Subcutaneous adipose tissue (tissue), 4 donors: ENCODE data around the gene VIPAS39. TPM values are rescaled to one million over a fixed set of nuclear protein-coding genes. Genes with fewer than 3 reads are reported as not detected.

Source experiments
- total RNA-seq, 4 donors: library from RNA; depleted of rRNA; stranded (reverse); fragments of >200 nt; gene quantifications; one replicate each; pipeline ENCODE4 v1.1.0, GENCODE V29; 2016
- TF ChIP-seq, protein P1 (sequence below): fragments of 450-650 bp; IDR thresholded peaks from one replicate; pipeline ENCODE4 v1.5.1; 2016; ENCODE audit warnings: low read depth, mild to moderate bottlenecking, control low read depth, antibody characterized with exemption, moderate library complexity

Gene VIPAS39
- 10 to 100 TPM; 18.1 to 27.1 (median 24.3) TPM for total RNA-seq

DNA sequence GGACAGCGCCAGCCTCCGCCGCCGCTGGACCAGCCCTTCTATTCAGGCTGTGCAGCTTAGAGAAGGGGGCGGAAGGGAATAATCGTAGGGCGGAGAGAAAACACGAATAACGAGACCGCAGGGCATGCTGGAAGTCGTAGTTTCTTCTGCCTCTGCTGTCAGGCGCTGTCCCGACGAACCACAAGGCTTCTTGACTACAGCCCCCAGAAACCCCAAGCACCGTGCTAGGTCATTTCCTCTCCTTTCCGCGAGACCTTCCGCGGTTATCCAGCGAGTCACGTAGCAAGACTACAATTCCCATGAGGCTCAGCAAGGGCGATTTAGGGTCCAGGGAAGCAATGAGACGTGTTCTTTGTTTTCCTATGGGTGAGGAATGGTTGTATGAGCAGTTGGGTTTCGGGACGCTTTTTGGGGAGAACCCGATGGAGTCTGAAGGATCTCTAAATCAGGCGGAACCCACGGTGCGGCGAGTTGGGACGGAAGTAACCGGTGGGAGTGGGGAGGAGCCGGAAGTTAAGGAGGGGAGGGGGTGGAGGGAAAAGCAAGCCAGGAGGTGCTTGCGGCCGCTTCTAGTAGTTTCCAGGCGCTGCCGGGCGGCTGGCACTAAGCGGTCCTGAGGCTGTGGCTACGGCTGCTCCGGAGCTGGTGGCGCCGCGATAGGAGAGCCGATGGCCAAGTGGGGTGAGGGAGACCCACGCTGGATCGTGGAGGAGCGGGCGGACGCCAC, at the start of gene VIPAS39, which contains the start of gene AHSA1:
TSS of gene VIPAS39 (minus strand) at position 80 of the 727 bp plus-strand sequence. CDS start 3,499 bp downstream, outside the sequence.
TSS of gene AHSA1 (plus strand) at position 572 of the 727 bp plus-strand sequence. CDS start at position 669, 97 bp downstream.
- TF ChIP-seq, protein P1, sequence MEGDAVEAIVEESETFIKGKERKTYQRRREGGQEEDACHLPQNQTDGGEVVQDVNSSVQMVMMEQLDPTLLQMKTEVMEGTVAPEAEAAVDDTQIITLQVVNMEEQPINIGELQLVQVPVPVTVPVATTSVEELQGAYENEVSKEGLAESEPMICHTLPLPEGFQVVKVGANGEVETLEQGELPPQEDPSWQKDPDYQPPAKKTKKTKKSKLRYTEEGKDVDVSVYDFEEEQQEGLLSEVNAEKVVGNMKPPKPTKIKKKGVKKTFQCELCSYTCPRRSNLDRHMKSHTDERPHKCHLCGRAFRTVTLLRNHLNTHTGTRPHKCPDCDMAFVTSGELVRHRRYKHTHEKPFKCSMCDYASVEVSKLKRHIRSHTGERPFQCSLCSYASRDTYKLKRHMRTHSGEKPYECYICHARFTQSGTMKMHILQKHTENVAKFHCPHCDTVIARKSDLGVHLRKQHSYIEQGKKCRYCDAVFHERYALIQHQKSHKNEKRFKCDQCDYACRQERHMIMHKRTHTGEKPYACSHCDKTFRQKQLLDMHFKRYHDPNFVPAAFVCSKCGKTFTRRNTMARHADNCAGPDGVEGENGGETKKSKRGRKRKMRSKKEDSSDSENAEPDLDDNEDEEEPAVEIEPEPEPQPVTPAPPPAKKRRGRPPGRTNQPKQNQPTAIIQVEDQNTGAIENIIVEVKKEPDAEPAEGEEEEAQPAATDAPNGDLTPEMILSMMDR = no peak

DNA sequence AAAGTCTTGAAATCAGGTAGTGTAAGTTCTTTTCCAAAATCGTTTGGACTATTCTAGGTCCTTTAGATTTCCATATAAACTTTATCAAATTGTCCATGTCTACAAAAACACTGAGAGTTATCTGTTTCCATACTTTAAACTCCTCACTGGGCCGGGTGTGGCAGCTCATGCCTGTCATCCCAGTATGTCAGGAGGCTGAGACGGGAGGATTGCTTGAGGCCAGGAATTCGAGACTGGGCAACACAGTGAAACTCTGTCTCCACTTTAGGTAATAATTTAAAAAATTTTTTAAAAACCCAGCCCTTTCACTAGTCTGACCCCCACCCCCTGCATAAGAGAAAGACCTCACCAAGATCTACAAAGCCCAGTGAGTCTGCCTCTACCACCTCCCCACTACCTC, 47.6 kb upstream of the VIPAS39 start:
- TF ChIP-seq, protein P1 = no peak

DNA sequence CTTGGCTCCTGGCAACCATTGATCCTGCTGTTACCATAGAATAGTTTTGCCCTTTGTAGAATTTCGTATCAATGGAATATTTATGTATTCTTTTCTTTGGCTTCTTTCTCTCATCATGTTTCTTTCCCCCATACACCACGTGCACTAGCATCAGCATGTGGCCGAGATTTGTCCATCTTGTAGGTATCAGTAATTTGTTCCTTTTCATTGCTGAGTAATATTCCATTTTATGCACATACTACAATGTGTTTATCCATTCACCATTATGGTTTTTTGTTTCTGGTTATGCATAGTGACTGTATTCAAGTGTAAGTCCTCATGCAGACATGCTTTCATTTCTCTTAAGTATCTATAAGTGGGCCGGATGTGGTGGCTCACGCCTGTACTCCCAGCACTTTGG, 45.7 kb upstream of the VIPAS39 start:
- TF ChIP-seq, protein P1 = no peak

DNA sequence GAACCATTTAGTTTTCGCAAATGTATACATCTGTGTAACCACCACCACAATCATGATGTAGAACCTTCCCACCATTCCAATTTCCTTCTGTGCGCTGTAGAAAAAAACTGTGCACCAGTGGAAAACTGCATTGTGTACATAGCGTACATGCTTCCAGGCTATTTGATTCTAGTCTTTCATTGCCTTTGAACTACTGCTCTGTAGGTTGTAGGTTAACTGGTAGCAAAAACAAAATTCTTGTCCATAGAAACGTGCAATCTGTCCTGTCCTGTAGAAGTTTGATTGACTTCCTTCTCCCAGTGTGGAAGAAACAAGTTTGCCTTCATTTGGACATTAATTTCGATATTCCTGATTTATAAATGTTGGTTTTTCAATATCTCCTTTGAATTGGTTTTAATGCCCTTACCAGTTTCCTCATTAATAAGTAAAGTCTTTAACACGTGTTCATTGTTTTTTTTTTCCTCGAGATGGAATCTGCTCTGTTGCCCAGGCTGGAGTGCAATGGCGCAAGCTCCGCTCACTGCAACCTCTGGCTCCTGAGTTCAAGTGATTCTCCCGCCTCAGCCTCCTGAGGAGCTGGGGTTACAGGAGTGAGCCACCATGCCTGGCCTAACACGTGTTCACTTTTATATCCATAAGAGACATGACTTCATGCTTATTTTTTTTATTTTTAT, 44.8 kb upstream of the VIPAS39 start:
- TF ChIP-seq, protein P1 = no peak

DNA sequence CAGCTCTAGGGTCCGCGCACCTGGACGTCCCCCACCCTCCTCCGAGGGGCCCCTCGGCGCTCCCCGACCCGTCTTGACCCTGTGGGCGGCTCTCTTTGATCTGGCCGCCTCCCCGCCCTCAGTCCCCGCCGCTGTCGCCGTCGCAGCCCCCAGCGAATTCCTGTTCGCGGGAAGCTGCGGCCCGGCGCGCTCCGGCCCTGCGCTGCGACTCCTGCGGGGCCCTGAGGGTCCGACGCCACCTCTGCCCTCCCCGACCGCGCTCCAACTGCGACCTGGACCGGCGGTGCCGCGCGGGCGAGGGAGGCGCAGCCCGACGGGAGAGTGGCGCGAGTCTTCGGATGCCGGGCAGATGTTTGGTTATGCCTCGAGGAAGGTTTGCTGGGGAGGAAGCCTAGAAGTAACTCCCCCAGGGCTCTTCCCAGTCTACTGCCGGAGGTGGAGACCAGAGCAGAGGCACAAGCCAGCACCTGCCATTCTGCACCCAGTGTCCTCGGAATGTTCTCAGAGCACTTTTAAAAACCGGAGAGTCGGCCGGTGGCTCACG, 41.7 kb upstream of the VIPAS39 start:
- TF ChIP-seq, protein P1 = no peak

DNA sequence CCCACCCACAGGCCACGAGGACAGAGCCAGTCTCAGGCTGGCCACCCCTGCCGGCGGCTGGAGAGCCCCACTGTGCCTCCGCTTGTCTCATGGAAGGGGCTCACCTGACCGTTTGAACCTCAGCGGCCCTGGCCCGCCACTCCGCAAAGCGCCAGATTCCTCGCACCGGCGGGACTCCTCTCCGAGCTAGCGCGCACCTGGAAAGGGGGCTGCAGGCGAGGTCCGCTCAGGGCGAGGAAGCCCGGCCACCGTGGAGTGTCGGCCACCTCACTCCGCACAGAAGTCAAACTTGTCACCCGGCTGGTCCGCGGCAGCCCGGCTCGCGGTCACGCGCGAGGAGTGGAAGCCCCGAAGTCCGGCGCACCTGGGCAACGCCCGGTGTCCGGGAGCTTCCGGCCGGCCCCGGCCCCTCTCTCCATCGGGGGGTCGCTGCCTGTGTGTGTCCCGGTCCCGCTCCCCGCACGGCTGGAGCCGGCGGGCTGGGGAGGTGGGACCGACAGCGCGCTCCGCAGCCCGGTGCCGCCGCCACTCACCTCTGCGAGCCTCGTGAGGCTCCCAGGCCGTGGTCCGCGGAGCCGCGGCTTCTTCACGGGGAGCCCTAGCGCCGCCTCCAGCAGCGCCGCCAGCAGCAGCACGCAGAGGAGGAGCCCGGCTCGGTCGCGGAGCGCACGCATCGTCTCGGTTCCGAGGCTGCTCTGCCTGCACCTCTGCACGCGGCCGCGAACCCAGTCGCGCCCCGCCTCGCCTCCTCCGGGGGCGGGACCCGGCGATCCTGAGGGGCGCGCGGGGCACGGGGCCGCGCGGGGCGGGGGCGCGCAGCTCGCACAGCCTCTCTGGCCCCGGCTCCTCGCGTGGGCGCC, 40.9 kb upstream of the VIPAS39 start, which contains the start of gene ISM2:
TSS of gene ISM2 (minus strand) at position 697 of the 860 bp plus-strand sequence. CDS start at position 674, 23 bp downstream.
- TF ChIP-seq, protein P1 = no peak
